Skeletal muscle tissue (tissue), 4 donors: ENCODE measurements around the gene CSTB. TPM values are rescaled to one million over a fixed set of nuclear protein-coding genes. Genes with fewer than 3 reads are reported as not detected.

Source experiments
- H3K27ac ChIP-seq: one replicate; pipeline ENCODE4 v1.7.0; 2013; ENCODE audit warnings: mild to moderate bottlenecking, low read depth, low read length, inconsistent platforms
- H3K27me3 ChIP-seq, 3 donors: one replicate each; pipeline ENCODE4 v1.7.0; 2013; ENCODE audit warnings: low read length in 3 of 3; ENCODE audit not compliant: control insufficient read depth in 3 of 3, insufficient read depth in 3 of 3
- H3K36me3 ChIP-seq, 3 donors: one replicate each; pipeline ENCODE4 v1.7.0; 2013; ENCODE audit warnings: low read length in 3 of 3; ENCODE audit not compliant: control insufficient read depth in 3 of 3, insufficient read depth in 3 of 3
- H3K4me1 ChIP-seq, 3 donors: one replicate each; pipeline ENCODE4 v1.7.0; 2013; ENCODE audit warnings: low read length in 3 of 3, mild to moderate bottlenecking in 3 of 3; ENCODE audit not compliant: control insufficient read depth in 3 of 3, insufficient read depth in 3 of 3
- H3K4me3 ChIP-seq, 3 donors: one replicate each; pipeline ENCODE4 v1.7.0; 2013; ENCODE audit warnings: low read length in 3 of 3
- H3K9ac ChIP-seq, 3 donors: one replicate each; pipeline ENCODE4 v1.7.0; 2013; ENCODE audit warnings: low read length in 3 of 3, mild to moderate bottlenecking in 3 of 3, moderate library complexity in 2 of 3, low read depth in 1 of 3
- H3K9me3 ChIP-seq, 3 donors: one replicate each; pipeline ENCODE4 v1.7.0; 2013; ENCODE audit warnings: low read length in 3 of 3; ENCODE audit not compliant: control insufficient read depth in 3 of 3
- total RNA-seq: library from RNA; depleted of rRNA; stranded (reverse); fragments of >200 nt; gene quantifications from one replicate; pipeline ENCODE4 v1.2.3, GENCODE V29; 2014
- donor health status: Osteomylitis.

CSTB gene
- total RNA-seq, 1 donor from 2014 or later: 6.3 TPM

DNA sequence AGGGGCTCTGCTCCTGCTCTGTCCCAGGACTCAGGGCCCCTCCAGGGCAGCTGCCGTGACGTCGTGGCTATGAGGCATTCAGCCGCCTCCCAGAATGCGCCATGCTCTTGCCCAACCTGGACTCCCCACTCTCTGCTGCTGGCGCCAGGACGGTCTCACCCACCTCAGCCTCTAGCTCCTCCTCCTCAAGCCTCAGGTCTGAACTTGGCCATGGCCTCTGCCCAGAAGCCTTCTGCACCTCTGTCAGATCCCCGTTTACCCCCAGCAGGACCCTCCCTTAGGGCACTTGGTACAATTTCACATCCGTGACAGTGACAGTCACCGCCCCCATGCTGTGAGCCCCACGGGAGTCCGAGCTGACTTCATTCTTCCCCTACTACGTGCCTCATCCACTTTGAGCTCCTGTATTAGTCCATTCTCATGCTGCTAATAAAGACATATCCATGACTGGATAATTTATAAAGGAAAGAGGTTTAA is 4.9 kb downstream of the CSTB start:
- H3K9me3 ChIP-seq: no peaks in the 10 kb centered on the region
- H3K27me3 ChIP-seq: peaks cover 0 to 4% (median 2%) of the 10 kb centered on the region in 3 donors
- no peak overlapping the region for H3K27ac ChIP-seq
- H3K9ac ChIP-seq: no peak overlapping the region
- peaks cover 10 to 16% (median 13%) of the 10 kb centered on the region in 3 donors for H3K36me3 ChIP-seq
- peaks cover 9 to 17% (median 16%) of the 10 kb centered on the region in 3 donors for H3K4me1 ChIP-seq
- H3K4me3 ChIP-seq: no peak overlapping the region

DNA sequence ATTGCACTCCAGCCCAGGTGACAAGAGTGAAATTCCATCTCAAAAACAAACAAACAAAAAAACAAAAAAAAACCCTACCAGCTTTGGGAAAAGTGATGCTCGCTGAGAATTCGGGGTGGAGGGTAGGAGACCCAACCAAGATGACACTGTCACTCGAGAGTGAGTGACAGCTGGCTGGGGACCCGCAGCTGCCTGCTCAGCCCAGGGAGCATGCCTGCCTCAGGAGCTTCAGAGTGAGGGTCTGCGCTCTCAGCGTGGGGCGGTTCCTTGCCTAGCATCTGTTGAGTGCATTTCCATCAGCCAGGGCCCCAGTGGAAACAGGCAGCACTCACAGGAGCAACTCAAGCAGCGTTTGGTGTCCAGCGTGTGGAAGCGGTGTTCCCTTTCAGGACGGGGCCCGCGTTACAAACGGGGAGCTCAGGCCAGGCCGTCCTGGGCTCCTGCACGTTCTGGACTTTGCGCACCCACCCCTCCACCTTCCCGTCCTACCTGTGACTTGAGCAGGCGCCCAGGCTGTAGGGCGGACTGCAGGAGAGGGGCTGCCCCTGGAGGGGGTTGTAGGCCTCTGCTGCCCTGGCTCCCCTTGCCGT is 5.9 kb downstream of the CSTB start:
- H3K4me1 ChIP-seq: peaks cover 4 to 13% (median 8%) of the 10 kb centered on the region in 3 donors
- no peaks in the 10 kb centered on the region for H3K9me3 ChIP-seq
- H3K27me3 ChIP-seq: peaks cover 0 to 4% (median 2%) of the 10 kb centered on the region in 3 donors
- H3K9ac ChIP-seq: no peak overlapping the region
- H3K27ac ChIP-seq: no peak overlapping the region
- H3K36me3 ChIP-seq: peaks cover 10 to 16% (median 13%) of the 10 kb centered on the region in 3 donors
- no peak overlapping the region for H3K4me3 ChIP-seq

DNA sequence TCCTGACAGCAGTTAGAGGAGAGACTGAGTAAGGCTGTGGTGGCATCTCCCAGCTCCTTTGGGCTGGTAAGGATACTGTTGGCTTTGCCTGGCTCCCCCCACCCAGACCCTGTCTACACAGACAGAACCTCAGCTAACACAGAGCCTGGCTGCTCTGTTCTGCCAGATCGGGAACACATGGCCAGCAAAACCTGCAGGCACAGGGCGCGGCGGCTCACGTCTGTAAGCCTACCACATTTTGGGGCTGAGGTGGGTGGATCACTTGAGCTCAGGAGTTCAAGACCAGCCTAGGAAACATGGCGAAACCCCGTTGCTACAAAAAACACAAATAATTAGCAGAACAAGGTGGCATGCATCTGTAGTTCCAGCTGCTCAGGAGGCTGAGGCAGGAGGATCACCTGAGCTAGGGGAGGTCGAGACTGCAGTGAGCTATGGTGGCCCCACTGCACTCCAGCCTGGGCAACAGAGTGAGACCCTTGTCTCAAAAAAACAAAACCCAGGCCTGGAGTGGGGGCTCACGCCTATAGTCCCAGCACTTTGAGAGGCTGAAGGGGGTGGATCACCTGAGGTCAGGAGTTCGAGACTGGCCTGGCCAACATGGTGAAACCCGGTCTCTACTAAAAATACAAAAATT is 6.7 kb downstream of the CSTB start:
- Histone ChIP-seq H3K36me3 (peaks cover 10 to 14% (median 13%) of the 10 kb centered on the region in 3 donors), H3K4me3 (no peak overlapping the region), H3K9ac (no peak overlapping the region), H3K27me3 (peaks cover 0 to 4% (median 2%) of the 10 kb centered on the region in 3 donors), H3K4me1 (peaks cover 1 to 6% (median 4%) of the 10 kb centered on the region in 3 donors), H3K9me3 (no peaks in the 10 kb centered on the region), H3K27ac (no peak overlapping the region)

DNA sequence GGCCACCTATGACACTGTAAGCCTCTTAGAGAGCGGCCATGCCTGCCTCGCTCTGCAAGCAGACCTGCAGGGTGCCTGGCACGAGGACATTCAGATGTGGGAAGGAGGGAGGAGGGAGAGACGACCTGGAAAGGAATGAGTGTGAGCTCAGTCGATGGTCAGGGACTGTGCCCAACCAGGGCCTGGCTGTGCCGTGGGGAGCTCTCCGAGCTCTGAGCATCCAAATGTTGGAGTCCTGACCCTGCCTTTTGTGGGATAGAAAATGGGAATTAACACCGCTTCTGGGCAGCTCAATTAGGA is 7.3 kb downstream of the CSTB start:
- H3K9me3 ChIP-seq: no peaks in the 10 kb centered on the region
- H3K4me3 ChIP-seq: no peak overlapping the region
- H3K36me3 ChIP-seq: peaks cover 4 to 12% (median 8%) of the 10 kb centered on the region in 3 donors
- no peak overlapping the region for H3K9ac ChIP-seq
- no peak overlapping the region for H3K27ac ChIP-seq
- peaks cover 0 to 4% (median under 1%) of the 10 kb centered on the region in 3 donors for H3K4me1 ChIP-seq
- H3K27me3 ChIP-seq: peaks cover 0 to 4% (median 2%) of the 10 kb centered on the region in 3 donors

DNA sequence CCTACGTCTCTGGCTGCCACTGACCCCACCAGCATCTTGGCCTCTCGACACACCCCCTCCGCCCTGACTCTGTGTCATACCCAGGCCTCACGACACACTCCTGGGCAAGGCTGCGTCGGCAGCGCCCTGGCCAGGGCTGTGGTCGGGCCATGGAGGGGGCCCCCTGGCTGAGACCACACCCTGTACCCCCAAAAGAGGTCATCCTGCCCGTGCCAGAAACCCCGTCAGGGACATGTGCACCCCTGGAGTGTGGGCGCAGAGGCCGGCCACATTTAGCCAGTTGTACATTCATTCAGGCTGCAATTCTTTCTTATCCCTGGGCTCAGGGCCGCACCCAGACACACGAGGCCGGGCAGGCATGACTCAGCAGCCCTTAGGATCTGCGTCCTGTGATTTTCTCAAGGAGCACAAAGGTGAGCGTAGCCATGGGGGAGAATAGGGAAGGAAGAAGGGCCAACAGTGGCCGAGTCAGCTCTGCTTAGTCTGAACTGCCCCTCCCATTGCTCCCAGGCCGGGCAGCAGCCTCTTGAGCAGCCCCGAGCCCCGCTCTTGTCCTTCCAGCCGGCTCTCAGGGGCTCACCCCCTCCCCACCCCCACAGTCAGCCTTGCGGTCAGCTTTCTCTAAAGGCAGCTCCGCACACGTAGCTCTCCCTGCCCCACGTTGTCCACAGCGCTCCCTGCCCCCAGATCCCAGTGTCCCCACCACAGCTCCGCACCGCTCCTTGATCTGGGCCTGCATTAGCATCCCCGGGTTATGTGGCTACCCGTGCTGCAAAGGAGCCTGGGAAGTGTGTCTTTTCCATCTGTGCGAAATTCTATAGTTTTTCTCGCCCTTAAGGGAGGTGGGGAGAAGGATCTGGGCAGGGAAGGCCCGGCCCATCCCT is 7.9 kb downstream of the CSTB start:
- H3K9ac ChIP-seq: no peak overlapping the region
- peaks cover 0 to 4% (median 0%) of the 10 kb centered on the region in 3 donors for H3K4me1 ChIP-seq
- H3K27ac ChIP-seq: no peak overlapping the region
- no peak overlapping the region for H3K4me3 ChIP-seq
- H3K9me3 ChIP-seq: no peaks in the 10 kb centered on the region
- peaks cover 0 to 6% (median 6%) of the 10 kb centered on the region in 3 donors for H3K36me3 ChIP-seq
- H3K27me3 ChIP-seq: peaks cover 0 to 4% (median 2%) of the 10 kb centered on the region in 3 donors

DNA sequence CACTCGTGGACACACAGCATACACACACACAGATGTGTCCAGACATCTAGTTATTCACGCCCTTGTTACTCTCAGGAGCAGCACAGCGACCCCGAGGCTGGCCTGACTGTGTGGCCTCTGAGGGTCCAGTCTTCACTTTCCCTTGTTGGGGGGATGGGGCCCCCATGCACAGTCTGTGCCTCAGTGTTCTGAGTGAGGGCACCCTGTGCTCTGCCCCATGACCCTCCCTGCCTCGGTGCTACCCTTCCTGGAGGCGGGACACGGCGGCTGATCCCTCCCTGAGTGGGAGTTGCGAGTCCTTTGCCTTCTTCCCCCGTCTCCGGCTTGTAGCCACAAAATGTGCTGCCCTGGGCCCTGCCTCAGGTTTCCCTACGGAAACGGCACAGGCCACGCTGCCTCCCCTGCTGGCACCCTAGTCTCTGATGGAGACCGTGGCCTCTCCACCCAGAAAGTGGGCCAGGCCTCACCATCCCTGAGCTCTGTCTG is 8.6 kb downstream of the CSTB start:
- H3K4me3 ChIP-seq: no peak overlapping the region
- H3K27me3 ChIP-seq: peaks cover 0 to 4% (median 2%) of the 10 kb centered on the region in 3 donors
- H3K36me3 ChIP-seq: peaks cover under 1 to 5% (median 3%) of the 10 kb centered on the region in 3 donors
- H3K9ac ChIP-seq: no peak overlapping the region
- H3K27ac ChIP-seq: no peak overlapping the region
- peaks cover 0 to 4% (median 0%) of the 10 kb centered on the region in 3 donors for H3K4me1 ChIP-seq
- peaks cover 0 to 2% (median 0%) of the 10 kb centered on the region in 3 donors for H3K9me3 ChIP-seq

DNA sequence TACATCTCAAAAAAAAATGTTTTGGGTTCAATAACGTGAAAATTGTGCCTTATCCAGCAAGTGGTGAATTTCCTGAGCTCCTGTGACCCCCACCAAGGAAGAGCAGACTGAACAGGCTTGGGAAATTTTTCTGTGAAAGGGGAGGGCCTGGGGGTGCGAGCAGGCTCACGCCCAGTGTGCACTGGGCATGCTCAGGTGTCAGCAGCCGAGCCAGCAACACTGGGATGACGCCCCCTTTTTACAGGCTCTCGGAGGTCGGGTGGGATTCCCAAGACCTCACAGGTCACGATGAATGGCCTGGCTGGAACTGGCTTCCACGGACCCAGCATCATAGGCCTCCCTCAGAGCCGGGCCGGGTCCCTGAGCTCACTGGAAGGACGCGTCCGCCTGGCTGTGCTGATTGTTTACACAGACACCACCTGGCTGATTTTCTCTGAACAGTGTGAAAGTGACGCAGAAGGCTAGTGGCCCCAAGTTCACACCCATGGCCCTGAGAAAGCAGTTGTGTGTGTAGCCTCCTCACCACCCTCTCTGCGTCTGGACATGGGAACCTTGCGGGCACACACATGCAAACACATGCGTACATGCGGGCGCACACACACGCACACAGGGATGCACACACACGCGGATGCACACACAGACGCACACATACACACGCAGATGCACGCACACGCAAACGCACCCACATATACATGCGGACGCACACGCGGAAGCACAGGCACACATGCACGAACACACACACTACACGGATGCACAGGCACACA is 9.2 kb downstream of the CSTB start:
- peaks cover 0 to 2% (median 0%) of the 10 kb centered on the region in 3 donors for H3K9me3 ChIP-seq
- H3K36me3 ChIP-seq: peaks cover 0 to 5% (median 3%) of the 10 kb centered on the region in 3 donors
- no peak overlapping the region for H3K27ac ChIP-seq
- no peak overlapping the region for H3K9ac ChIP-seq
- H3K27me3 ChIP-seq: peaks cover 0 to 4% (median 2%) of the 10 kb centered on the region in 3 donors
- no peak overlapping the region for H3K4me3 ChIP-seq
- H3K4me1 ChIP-seq: peaks cover 0 to 4% (median 0%) of the 10 kb centered on the region in 3 donors

DNA sequence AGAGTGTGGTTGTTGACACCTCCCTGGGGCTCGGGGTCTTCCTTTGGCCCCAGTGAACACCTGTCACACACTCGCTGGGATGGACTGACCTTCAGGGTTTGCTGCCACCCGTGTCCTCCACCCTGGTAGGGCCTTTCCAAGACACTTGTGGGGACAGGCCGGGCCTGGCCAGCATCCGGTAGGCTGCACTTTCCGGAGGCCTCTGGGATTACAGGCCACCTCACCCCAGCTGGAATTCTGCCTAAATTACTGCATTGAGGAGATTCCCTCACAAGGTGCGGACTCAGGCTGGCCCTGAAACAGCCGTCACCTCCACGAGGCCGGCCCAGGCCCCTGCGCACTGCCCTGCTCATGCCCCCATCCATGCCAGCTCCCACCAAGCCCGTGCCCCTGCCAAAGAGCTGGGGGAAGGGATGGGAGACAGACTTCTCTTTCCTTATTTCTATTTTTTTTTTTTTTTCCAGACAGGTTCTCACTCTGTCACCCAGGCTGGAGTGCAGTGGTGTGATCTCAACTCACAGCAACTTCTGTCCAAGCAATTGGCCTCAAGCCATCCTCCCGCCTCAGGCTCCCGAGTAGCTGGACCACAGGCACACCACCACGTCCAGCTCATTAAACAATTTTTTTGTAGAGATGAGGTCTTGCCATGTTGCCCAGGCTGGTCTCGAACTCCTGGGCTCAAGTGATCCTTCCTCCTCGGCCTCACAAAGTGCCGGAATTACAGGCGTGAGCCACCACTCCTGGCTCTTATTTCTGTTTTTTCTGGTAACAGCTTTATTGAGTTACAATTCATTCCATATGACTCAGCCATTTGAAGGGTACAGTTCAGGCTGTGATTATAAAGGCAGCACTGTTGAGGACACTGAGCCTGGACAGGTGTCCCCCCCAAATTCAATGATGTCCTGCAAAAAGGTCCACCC is 11.3 kb downstream of the CSTB start:
- no peak overlapping the region for H3K9ac ChIP-seq
- peaks cover 0 to 4% (median 0%) of the 10 kb centered on the region in 3 donors for H3K4me1 ChIP-seq
- H3K4me3 ChIP-seq: no peak overlapping the region
- H3K27ac ChIP-seq: no peak overlapping the region
- peaks cover 0 to 10% (median 6%) of the 10 kb centered on the region in 3 donors for H3K36me3 ChIP-seq
- peaks cover 0 to 4% (median 0%) of the 10 kb centered on the region in 3 donors for H3K27me3 ChIP-seq
- peaks cover 0 to 2% (median 0%) of the 10 kb centered on the region in 3 donors for H3K9me3 ChIP-seq
